Measurements from ENCODE around the gene ANKAR. TPM values are rescaled to one million over a fixed set of nuclear protein-coding genes. Genes with fewer than 3 reads are reported as not detected.

ANKAR gene, protein sequence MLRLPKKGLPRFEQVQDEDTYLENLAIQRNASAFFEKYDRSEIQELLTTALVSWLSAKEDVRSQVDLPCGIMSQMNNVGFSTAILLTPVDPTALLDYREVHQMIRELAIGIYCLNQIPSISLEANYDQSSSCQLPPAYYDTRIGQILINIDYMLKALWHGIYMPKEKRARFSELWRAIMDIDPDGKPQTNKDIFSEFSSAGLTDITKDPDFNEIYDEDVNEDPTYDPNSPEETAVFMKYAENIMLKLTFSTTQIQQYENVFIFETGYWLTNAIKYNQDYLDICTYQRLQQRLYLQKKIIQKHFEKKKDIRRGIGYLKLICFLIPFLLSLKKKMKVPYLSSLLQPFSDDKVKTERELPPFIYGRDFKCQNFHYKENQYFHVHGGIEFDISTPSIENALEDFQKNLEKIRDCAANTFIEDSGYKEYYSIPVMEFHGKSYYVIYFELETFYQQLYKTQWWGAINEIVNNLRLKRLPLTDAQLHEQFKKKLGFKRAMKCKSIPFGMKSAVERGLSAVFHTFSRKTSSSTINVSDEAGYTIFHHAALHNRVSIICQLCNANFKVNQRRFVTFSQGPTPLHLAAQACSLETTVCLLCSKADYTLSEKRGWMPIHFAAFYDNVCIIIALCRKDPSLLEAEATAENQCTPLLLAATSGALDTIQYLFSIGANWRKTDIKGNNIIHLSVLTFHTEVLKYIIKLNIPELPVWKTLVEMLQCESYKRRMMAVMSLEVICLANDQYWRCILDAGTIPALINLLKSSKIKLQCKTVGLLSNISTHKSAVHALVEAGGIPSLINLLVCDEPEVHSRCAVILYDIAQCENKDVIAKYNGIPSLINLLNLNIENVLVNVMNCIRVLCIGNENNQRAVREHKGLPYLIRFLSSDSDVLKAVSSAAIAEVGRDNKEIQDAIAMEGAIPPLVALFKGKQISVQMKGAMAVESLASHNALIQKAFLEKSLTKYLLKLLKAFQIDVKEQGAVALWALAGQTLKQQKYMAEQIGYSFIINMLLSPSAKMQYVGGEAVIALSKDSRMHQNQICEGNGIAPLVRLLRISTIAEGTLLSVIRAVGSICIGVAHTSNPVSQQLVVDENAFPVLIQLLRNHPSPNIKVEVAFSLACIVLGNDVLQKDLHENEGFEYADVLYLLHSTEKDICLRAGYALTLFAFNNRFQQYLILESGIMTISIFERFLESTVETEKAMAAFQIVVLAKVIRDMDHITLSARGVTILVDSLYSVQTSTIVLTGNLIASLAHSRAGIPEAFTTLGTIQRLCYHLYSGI (N-terminal part only)
- 1 to 10 TPM; 2.0 to 7.5 (median 3.7) TPM for total RNA-seq

DNA sequence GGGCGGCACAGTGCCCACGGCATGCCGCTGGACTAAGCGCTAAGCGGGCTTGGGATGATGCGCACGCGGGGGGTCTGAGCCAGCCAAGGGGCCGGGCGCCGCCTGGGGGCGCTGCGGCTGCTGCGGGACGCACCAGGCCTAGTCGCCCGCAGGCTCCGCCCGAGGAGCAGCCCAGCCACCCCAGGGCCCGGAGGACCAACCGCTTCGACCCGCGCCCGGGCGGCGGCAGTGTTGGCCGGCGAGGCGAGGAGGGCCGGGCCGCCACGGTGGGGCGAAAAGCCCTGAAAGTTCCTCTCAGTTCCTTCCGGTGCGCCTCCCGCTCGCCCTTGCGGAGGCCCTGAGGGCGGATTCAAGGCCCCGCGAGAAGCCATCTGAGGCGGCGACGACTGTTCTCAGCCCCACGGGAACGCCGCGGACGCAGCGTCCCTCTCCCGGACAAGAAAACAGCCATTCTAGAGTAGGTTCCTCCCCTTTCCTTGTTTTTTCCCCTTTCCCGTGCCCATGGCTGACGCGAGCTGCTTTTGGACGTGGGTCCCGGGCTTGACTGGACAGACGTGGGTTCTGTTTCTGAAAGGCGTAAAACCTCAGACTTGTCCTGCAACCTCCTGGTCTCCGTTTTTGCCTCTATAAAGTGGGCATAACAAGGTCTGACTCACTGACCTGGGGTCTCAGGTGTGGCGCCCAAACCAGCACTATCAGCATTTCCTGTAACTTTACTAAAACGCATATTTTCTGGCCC, at the start of gene ANKAR:
Gene ANKAR (plus strand): TSS at position 297 of the 739 bp plus-strand sequence. CDS start 1,821 bp downstream, outside the sequence.
- in situ Hi-C loops (cut with MboI; ENCODE audit: low pct_unique_long_range_greater_than_20kb in 2 of 9, low sequenced_read_pairs in 9 of 9, unreplicated experiment in 9 of 9): no loop called here
- ATAC-seq (replicated peaks in 6 of 8): peak; percentile 93 to 99 (median 99)
- WGBS, 10 experiments: 0 to 55% (median 27%) methylated on average over 4 to 32 of the region's 62 CpGs; no CpG with 5 or more reads in 4 of the 10 experiments
- Histone ChIP-seq H3K4me1 (replicated peaks in 1 of 2) (no peaks in the 10 kb centered on the region), H3K4me3 (peak within 1 kb of the TSS; percentile 25 to 44 (median 36)), H3K27ac (peak within 1 kb of the TSS; percentile 23 to 63)

DNA sequence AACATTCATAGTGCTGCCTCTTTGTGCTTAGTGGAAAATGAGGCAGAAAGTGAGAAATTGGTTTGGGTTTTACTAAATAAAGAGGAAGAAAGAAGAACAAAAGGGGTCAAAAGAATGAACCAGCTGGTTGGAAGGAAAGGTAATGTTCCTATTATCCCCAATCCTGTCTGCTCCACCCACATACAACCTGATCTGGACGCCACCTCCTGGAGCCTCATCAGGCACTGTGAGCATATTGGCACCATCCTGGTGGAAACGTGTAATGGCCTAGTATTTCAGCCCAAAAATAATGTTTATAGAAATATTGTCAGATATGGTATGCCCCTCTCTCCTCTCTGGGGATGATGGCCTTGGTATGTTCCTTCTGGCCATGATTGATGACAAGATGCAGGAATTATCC, 48.8 kb upstream of the ANKAR start:
- ATAC-seq (replicated peaks in 6 of 8): no peak
- no peaks in the 10 kb centered on the region for H3K4me1 ChIP-seq (replicated peaks in 1 of 2)
- in situ Hi-C loops (cut with MboI; ENCODE audit: low pct_unique_long_range_greater_than_20kb in 2 of 9, low sequenced_read_pairs in 9 of 9, unreplicated experiment in 9 of 9): no loop called here
- H3K4me3 ChIP-seq: no peak overlapping the region
- H3K27ac ChIP-seq: no peak overlapping the region
- 33 to 86% (median 80%) methylated on average over 1 to 2 of the region's 2 CpGs; no CpG with 5 or more reads in 3 of the 10 experiments for WGBS, 10 experiments

DNA sequence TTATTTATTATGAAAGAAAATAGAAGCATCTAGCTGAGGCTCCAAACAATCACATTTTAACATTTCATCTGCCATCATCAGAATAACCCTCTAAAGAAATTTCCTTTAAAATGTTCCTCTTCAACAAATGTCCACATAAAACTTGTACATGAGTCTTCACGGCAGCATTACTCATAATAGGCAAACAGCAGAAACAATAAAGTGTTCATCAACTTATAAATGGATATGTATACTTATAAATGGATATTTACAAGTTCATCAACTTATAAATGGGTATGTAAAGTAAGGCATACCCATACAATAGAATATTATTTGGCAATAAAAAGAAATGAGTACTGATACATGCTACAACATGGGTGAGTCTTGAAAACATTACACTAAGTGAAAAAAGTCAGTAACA, 46.7 kb upstream of the ANKAR start:
- H3K4me1 ChIP-seq (replicated peaks in 1 of 2): no peaks in the 10 kb centered on the region
- no peak overlapping the region for H3K27ac ChIP-seq
- no peak for ATAC-seq (replicated peaks in 6 of 8)
- H3K4me3 ChIP-seq: no peak overlapping the region
- WGBS, 10 experiments: 22 to 100% (median 96%) methylated on average over 1 of the region's 1 CpG; no CpG with 5 or more reads in 2 of the 10 experiments
- in situ Hi-C loops (cut with MboI; ENCODE audit: low pct_unique_long_range_greater_than_20kb in 2 of 9, low sequenced_read_pairs in 9 of 9, unreplicated experiment in 9 of 9): no loop called here

DNA sequence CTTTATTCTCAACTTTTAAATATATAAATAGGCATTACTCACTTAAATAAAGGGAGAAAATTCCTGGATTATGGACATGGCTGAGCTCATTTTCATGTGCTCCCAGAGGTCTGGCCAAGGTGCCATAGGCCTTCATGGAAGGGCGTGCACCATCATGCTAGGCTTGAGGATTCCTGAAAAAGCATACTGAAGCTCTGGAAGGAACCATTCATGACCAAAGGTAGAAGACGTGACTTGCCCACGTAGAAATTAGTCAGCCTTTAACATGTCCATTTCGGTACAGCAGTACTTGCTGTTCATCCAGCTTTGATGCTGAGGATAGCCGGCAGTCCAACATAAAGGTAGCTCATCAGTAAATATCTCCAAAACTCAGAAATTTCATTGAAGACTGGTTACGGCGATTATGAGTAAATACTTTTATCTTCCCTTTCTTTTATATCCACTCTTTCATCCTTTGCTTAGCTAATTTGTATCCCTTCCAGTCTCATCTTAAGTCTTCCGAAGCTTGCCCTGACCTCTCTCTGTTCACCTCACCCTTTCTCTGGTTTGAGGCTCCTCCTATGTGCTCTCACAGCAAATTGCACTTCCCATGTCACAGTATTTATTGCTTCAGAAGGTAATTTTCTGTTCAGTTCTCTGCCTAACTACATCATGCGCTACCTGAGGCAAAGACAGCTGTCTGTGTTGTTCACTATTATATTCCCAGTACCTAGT, 45.5 kb upstream of the ANKAR start:
- peak in 1 of 8 experiments; percentile 56 for ATAC-seq (replicated peaks in 6 of 8)
- Histone ChIP-seq H3K27ac (no peak overlapping the region), H3K4me1 (replicated peaks in 1 of 2) (no peaks in the 10 kb centered on the region), H3K4me3 (no peak overlapping the region)
- in situ Hi-C loops (cut with MboI; ENCODE audit: low pct_unique_long_range_greater_than_20kb in 2 of 9, low sequenced_read_pairs in 9 of 9, unreplicated experiment in 9 of 9): no loop called here
- 68 to 99% (median 95%) methylated on average over 4 to 9 of the region's 9 CpGs; no CpG with 5 or more reads in 1 of the 10 experiments for WGBS, 10 experiments

DNA sequence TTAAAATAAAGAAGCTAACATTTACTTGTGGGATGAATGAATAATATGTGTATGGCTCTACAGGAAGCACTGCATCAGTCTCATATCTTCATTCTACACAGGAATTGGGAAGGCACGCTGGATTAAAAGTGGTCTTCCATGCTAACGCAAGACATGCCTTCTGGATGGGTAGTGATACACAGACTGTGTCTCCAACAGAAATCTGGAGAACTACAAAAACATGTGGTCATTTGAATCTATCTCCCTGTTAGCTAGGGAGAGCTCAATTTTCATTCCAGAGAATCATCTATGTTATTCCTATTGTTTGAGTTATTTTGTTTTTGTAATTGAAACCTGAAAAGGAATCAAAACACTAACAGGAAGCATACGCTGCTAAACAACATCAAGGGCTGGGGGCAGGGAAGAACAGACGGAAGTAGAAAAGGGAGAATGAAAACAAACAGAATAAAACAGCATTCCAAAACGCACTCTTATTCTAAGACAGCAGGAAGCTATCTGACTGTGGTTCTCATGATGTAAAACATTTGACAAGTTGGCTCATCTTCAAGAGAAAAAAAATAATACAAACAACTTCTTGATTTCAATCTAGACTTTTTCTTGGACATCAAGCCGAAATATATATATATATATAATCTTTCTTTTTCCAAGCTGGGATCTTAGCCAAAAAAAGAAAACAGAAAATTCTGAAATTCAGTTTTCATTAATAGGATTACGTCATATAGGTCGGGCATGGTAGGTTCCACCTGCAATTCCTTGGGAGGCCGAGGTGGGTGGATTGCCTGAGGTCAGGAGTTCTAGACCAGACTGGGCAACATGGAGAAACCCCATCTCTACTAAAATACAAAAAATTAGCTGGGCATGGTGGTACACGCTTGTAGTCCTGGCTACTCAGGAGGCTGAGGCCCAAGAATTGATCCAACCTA, 44.7 kb upstream of the ANKAR start:
- 24 to 89% (median 77%) methylated on average over 2 to 10 of the region's 10 CpGs for WGBS, 10 experiments
- Histone ChIP-seq H3K27ac (no peak overlapping the region), H3K4me1 (replicated peaks in 1 of 2) (no peaks in the 10 kb centered on the region), H3K4me3 (no peak overlapping the region)
- in situ Hi-C loops (cut with MboI; ENCODE audit: low pct_unique_long_range_greater_than_20kb in 2 of 9, low sequenced_read_pairs in 9 of 9, unreplicated experiment in 9 of 9): no loop called here
- ATAC-seq (replicated peaks in 6 of 8): peak in 1 of 8 experiments; percentile 44

DNA sequence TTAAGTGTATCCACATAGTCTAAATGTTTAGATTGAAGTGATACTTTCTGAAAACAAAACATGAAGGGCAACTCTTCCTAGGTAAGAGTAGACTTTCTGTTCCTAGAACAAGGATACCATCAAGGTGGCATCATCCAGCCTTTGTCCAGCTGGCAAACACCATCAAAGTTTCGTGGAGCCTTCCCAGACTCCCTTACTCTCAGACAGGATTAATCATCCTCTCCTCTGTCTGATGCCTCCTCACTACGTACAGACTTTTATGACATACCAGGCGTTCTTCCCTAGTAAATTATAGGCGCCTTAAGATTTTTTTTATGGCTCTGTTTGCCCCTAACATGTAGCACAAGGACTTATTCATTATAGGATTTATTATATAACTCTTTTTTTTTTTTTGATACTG, 42.6 kb upstream of the ANKAR start:
- ATAC-seq (replicated peaks in 6 of 8): no peak

DNA sequence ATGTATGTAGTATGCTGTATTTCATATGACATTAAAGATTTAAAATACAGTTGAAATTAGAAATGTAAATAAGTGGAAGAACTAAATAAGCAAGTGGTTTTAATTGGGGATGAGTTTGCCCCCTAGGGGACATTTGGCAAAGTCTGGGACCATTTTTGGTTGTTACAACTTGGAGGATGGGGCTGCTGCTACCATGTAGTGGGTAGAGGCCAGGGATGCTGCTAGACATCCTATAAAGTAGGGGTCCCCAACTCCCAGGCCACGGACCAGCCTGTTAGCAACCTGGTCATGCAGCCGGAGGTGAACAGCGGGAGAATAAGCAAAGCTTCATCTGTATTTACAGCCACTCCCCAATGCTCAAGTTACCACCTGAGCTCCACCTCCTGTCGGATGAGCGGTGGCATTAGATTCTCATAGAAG, 41.1 kb upstream of the ANKAR start:
- ATAC-seq (replicated peaks in 6 of 8): no peak
- 0 to 86% (median 68%) methylated on average over 1 to 4 of the region's 5 CpGs; no CpG with 5 or more reads in 2 of the 10 experiments for WGBS, 10 experiments
- in situ Hi-C loops (cut with MboI; ENCODE audit: low pct_unique_long_range_greater_than_20kb in 2 of 9, low sequenced_read_pairs in 9 of 9, unreplicated experiment in 9 of 9): no loop called here

More for the DNA sequence above, 42.6 kb upstream of the ANKAR start:
- WGBS, 10 experiments: 40 to 91% (median 84%) methylated on average over 1 to 4 of the region's 4 CpGs; no CpG with 5 or more reads in 1 of the 10 experiments
- no peak overlapping the region for H3K27ac ChIP-seq
- no peaks in the 10 kb centered on the region for H3K4me1 ChIP-seq (replicated peaks in 1 of 2)
- in situ Hi-C loops (cut with MboI; ENCODE audit: low pct_unique_long_range_greater_than_20kb in 2 of 9, low sequenced_read_pairs in 9 of 9, unreplicated experiment in 9 of 9): no loop called here
- no peak overlapping the region for H3K4me3 ChIP-seq

DNA sequence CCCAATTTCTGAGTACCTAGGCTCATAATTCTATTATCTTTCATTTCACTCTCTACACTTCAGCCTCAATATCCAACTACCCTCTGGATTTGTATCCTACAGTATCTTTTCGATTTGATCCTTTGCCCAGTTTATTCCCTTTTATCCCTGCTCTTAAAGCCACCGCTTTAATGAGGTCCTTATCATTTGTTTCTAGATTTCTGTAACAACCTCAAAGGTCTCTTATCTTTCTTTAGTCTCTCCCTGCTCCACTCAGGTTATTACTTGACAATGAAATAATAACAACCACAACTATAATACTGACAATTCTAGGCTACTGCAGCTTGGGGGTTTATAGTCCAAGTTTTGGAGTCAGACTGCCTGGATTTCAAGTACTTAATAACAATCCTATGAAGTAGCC, 39.1 kb upstream of the ANKAR start:
- in situ Hi-C loops (cut with MboI; ENCODE audit: low pct_unique_long_range_greater_than_20kb in 2 of 9, low sequenced_read_pairs in 9 of 9, unreplicated experiment in 9 of 9): no loop called here
- Histone ChIP-seq H3K4me3 (no peak overlapping the region), H3K4me1 (replicated peaks in 1 of 2) (no peaks in the 10 kb centered on the region), H3K27ac (no peak overlapping the region)
- no peak for ATAC-seq (replicated peaks in 6 of 8)
- WGBS, 10 experiments: 40 to 86% (median 80%) methylated on average over 1 to 2 of the region's 2 CpGs; no CpG with 5 or more reads in 1 of the 10 experiments

More for the DNA sequence above, 41.1 kb upstream of the ANKAR start:
- Histone ChIP-seq H3K4me1 (replicated peaks in 1 of 2) (no peaks in the 10 kb centered on the region), H3K27ac (no peak overlapping the region), H3K4me3 (no peak overlapping the region)

DNA sequence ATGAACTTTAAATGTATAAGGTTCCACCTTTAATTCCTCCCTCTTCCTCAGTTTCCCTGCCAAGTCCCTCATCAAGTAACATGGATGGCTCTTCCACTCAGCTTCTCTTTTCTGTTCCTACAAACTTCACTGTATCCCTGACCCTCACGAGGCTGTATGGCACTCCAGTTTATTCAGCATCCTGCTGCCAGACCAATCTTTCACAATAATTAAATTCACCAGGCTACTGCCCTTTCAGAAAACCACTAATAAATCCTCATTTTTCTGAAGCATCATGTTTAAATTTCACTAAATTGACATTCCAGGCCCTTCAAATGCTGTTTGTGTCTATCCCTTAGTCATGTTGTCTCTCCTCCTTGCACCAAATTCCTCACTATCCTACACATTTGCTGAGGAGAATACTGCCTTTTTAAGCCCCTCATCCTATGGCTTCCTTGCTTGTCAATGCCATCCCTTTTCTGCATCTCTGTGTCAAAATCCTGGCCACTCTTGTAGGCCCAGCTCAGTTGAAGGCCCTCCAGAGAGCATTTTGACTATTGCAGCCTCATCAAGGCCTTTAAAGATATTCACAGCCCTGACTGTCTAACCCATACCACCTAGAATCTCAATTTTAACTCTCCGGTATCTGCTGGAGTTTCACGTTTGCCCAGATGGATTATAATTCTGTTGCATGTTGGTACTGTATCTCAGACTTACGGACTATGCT, 36.0 kb upstream of the ANKAR start:
- 50 to 100% (median 86%) methylated on average over 1 to 4 of the region's 4 CpGs for WGBS, 10 experiments
- Histone ChIP-seq H3K27ac (no peak overlapping the region), H3K4me1 (replicated peaks in 1 of 2) (no peaks in the 10 kb centered on the region), H3K4me3 (no peak overlapping the region)
- in situ Hi-C loops (cut with MboI; ENCODE audit: low pct_unique_long_range_greater_than_20kb in 2 of 9, low sequenced_read_pairs in 9 of 9, unreplicated experiment in 9 of 9): no loop called here
- peak in 1 of 8 experiments; percentile 68 for ATAC-seq (replicated peaks in 6 of 8)

DNA sequence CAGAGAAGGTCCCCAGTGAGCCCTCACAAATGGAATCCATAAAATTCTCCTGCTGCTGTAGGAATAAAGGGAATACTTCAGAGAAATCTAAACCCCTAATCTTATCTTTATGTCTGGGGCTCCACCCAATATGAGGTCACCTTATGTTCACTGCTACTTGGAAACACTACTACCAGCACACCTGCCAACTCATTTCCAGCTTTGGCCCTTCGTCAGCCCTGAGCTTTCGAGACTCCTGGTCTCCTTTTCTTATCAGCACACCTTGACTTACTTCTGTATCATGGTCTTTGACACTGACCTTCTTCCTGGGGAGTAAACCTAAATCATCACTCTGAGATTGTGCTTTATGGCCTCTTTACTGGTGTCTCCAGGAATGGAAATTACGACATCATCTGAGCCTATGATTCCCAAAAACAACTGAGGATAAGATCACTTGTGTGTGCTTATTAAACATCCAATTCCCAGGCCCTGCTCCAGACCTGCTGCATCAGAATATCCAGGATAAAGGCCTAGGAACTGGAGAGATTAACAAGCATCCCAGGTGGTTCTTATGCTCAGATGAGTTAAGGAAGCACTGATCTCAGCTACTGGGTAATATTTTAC, 35.4 kb upstream of the ANKAR start:
- no peak overlapping the region for H3K4me3 ChIP-seq
- no peak for ATAC-seq (replicated peaks in 6 of 8)
- H3K4me1 ChIP-seq (replicated peaks in 1 of 2): no peaks in the 10 kb centered on the region
- 50 to 100% (median 83%) methylated on average over 1 to 3 of the region's 3 CpGs; no CpG with 5 or more reads in 3 of the 10 experiments for WGBS, 10 experiments
- H3K27ac ChIP-seq: no peak overlapping the region
- in situ Hi-C loops (cut with MboI; ENCODE audit: low pct_unique_long_range_greater_than_20kb in 2 of 9, low sequenced_read_pairs in 9 of 9, unreplicated experiment in 9 of 9): no loop called here
